DOHH2 (cell line): ENCODE results near the gene ABHD16B.

Experiments used
- EZH2phosphoT487 ChIP-seq: fragments of 200-600 bp; sonication (generic); IDR thresholded peaks from 2 replicates; pipeline ENCODE4 v1.6.1; 2017; ENCODE audit warnings: borderline replicate concordance, mild to moderate bottlenecking, antibody characterized with exemption, low read length, moderate library complexity, mixed read lengths
- TF ChIP-seq, protein P1 (sequence below): fragments of 200-600 bp; sonication (generic); IDR thresholded peaks from one replicate; pipeline ENCODE4 v1.5.1; 2014; ENCODE audit warnings: antibody characterized with exemption, mild to moderate bottlenecking, low read depth, low read length; ENCODE audit not compliant: poor library complexity, severe bottlenecking

DNA sequence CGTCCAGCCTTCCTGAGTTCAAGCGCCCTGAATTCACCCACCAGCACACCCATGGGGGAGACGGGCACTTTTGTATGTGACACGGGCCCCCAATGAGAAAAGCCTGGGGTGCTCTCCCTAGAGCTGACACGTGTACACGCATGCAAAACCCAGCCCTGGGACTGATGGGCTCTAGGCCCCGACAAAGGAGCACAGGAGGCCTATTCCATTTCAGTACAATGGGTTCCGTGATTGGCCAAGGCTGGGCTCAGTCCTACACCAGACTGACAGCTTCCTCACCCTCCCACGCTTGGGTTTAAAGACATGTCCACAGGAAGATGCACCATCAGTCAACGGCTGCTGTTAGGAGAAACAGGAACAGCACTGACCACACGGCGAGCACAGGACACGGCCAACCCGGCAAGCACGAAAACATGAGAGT is 39.0 kb upstream of the ABHD16B start:
- TF ChIP-seq, protein P1, sequence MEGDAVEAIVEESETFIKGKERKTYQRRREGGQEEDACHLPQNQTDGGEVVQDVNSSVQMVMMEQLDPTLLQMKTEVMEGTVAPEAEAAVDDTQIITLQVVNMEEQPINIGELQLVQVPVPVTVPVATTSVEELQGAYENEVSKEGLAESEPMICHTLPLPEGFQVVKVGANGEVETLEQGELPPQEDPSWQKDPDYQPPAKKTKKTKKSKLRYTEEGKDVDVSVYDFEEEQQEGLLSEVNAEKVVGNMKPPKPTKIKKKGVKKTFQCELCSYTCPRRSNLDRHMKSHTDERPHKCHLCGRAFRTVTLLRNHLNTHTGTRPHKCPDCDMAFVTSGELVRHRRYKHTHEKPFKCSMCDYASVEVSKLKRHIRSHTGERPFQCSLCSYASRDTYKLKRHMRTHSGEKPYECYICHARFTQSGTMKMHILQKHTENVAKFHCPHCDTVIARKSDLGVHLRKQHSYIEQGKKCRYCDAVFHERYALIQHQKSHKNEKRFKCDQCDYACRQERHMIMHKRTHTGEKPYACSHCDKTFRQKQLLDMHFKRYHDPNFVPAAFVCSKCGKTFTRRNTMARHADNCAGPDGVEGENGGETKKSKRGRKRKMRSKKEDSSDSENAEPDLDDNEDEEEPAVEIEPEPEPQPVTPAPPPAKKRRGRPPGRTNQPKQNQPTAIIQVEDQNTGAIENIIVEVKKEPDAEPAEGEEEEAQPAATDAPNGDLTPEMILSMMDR, result no peak
- TF ChIP-seq EZH2phosphoT487, result no peak
